Breast epithelium (tissue), 4 donors: ENCODE measurements around the gene BMAL1. TPM values are rescaled to one million over a fixed set of nuclear protein-coding genes. Genes with fewer than 3 reads are reported as not detected.

ENCODE experiments used
- DNase-seq, 2 donors: peaks; one replicate each; pipeline ENCODE4 v3.0.0-alpha.2; 2019; ENCODE audit warnings: low spot score in 2 of 2
- H3K27ac ChIP-seq, 2 donors: fragments of 200-600 bp; sonication (generic) in 1 of 2; one replicate each; pipeline ENCODE4 v1.5.1; 2016 to 2019; ENCODE audit warnings: mild to moderate bottlenecking in 1 of 2
- H3K27me3 ChIP-seq, 2 donors: fragments of 200-600 bp; sonication (generic) in 1 of 2; one replicate each; pipeline versions ENCODE4 v1.5.1 to v1.6.0; 2017 to 2019; ENCODE audit warnings: control low read depth in 1 of 2, mild to moderate bottlenecking in 1 of 2
- H3K36me3 ChIP-seq: fragments of 200-600 bp; one replicate; pipeline ENCODE4 v1.5.1; 2019
- H3K4me1 ChIP-seq, 2 donors: fragments of 200-600 bp; sonication (generic); one replicate each; pipeline ENCODE4 v1.5.1; 2016 to 2019; ENCODE audit warnings: control low read depth in 1 of 2
- H3K4me3 ChIP-seq, 3 donors: fragments of 200-600 bp; sonication (generic); 1 replicate in 2 of 3; 2 replicates in 1 of 3; pipeline ENCODE4 v1.5.1; 2016 to 2019; ENCODE audit warnings: mild to moderate bottlenecking in 3 of 3, moderate library complexity in 2 of 3
- H3K9me3 ChIP-seq, 2 donors: fragments of 200-600 bp; sonication (generic) in 1 of 2; one replicate each; pipeline ENCODE4 v1.5.1; 2016 to 2019; ENCODE audit warnings: control low read depth in 1 of 2
- CTCF ChIP-seq, 3 donors: fragments of 450-650 bp; IDR thresholded peaks; one replicate each; pipeline ENCODE4 v1.5.1; 2016 to 2017; ENCODE audit warnings: antibody characterized with exemption in 3 of 3, mild to moderate bottlenecking in 3 of 3, moderate library complexity in 3 of 3
- POLR2A ChIP-seq: fragments of 450-650 bp; IDR thresholded peaks from one replicate; pipeline ENCODE4 v1.6.1; 2016; ENCODE audit warnings: antibody characterized with exemption, mild to moderate bottlenecking, moderate library complexity
- POLR2AphosphoS5 ChIP-seq, 3 donors: sonication (generic); formaldehyde crosslinking; IDR thresholded peaks; one replicate each; pipeline ENCODE4 v1.6.1; 2017; ENCODE audit warnings: antibody characterized with exemption in 3 of 3
- intact Hi-C: fragments of 100-400 bp; cut with DNase I; formaldehyde crosslinking; loops from one replicate; pipeline ENCODE4 v1.15.1; 2023; ENCODE audit warnings: low total_unique reads
- total RNA-seq, 3 donors: library from RNA; depleted of rRNA; stranded (reverse); fragments of >200 nt; gene quantifications; one replicate each; pipeline ENCODE4 v1.1.0, GENCODE V29; 2016

BMAL1 gene
- total RNA-seq, 3 donors from 2014 or later = 42.0 to 57.5 (median 48.8) TPM

GRCh38 chr11:13362596-13363109 lies 85.1 kb downstream of the BMAL1 start:
- no peak for DNase-seq
- TF ChIP-seq CTCF (IDR thresholded peaks at IDR 0.05) (no peak), POLR2AphosphoS5 (IDR thresholded peaks at IDR 0.05) (no peak), POLR2A (no peak)
- intact Hi-C loops = no loop called here
- H3K27me3 ChIP-seq = no peaks in the 10 kb centered on the region
- no peaks in the 10 kb centered on the region for H3K4me1 ChIP-seq
- H3K27ac ChIP-seq = no peak overlapping the region
- H3K36me3 ChIP-seq = peaks cover 12% of the 10 kb centered on the region
- no peak overlapping the region for H3K4me3 ChIP-seq
- no peaks in the 10 kb centered on the region for H3K9me3 ChIP-seq

GRCh38 chr11:13364388-13364787 lies 86.8 kb downstream of the BMAL1 start:
- Histone ChIP-seq H3K9me3 (no peaks in the 10 kb centered on the region), H3K27ac (no peak overlapping the region), H3K27me3 (no peaks in the 10 kb centered on the region), H3K4me3 (no peak overlapping the region), H3K4me1 (no peaks in the 10 kb centered on the region), H3K36me3 (peaks cover 12% of the 10 kb centered on the region)
- TF ChIP-seq CTCF (IDR thresholded peaks at IDR 0.05) = no peak
- no peak for TF ChIP-seq POLR2A
- no peak for TF ChIP-seq POLR2AphosphoS5 (IDR thresholded peaks at IDR 0.05)
- no peak for DNase-seq
- intact Hi-C loops = no loop called here

GRCh38 chr11:13366266-13367026 lies 88.9 kb downstream of the BMAL1 start:
- no peak for DNase-seq
- intact Hi-C loops = no loop called here
- TF ChIP-seq CTCF (IDR thresholded peaks at IDR 0.05) (no peak), POLR2AphosphoS5 (IDR thresholded peaks at IDR 0.05) (no peak), POLR2A (no peak)
- Histone ChIP-seq H3K27ac (no peak overlapping the region), H3K4me1 (no peaks in the 10 kb centered on the region), H3K4me3 (no peak overlapping the region), H3K36me3 (peaks cover 15% of the 10 kb centered on the region), H3K9me3 (no peaks in the 10 kb centered on the region), H3K27me3 (no peaks in the 10 kb centered on the region)

- H3K27ac ChIP-seq = no peak overlapping the region
- intact Hi-C loops = no loop called here
- DNase-seq = no peak
- TF ChIP-seq POLR2AphosphoS5 (IDR thresholded peaks at IDR 0.05) = no peak
- TF ChIP-seq POLR2A = no peak
- no peak for TF ChIP-seq CTCF (IDR thresholded peaks at IDR 0.05)
- no peaks in the 10 kb centered on the region for H3K4me1 ChIP-seq
- H3K27me3 ChIP-seq = no peaks in the 10 kb centered on the region
- H3K9me3 ChIP-seq = no peaks in the 10 kb centered on the region
- peaks cover 8% of the 10 kb centered on the region for H3K36me3 ChIP-seq
- H3K4me3 ChIP-seq = no peak overlapping the region
Measured at GRCh38 chr11:13367115-13367514, 89.5 kb downstream of the BMAL1 start.

- H3K4me3 ChIP-seq = no peak overlapping the region
- intact Hi-C loops = no loop called here
- no peaks in the 10 kb centered on the region for H3K9me3 ChIP-seq
- no peak for TF ChIP-seq POLR2A
- TF ChIP-seq POLR2AphosphoS5 (IDR thresholded peaks at IDR 0.05) = no peak
- no peak for TF ChIP-seq CTCF (IDR thresholded peaks at IDR 0.05)
- H3K36me3 ChIP-seq = peaks cover 5% of the 10 kb centered on the region
- DNase-seq = no peak
- H3K4me1 ChIP-seq = no peaks in the 10 kb centered on the region
- H3K27me3 ChIP-seq = no peaks in the 10 kb centered on the region
- H3K27ac ChIP-seq = no peak overlapping the region
Measured at GRCh38 chr11:13368041-13368446, 90.5 kb downstream of the BMAL1 start.
